ENCODE data around the gene HELQ.

HELQ gene

GRCh38 chr4:83369831-83370639 is 85.6 kb downstream of the HELQ start:
- H3K36me3 ChIP-seq (ENCODE audit: insufficient read depth, low read length) = no peaks in the 10 kb centered on the region
- H3K9ac ChIP-seq (ENCODE audit: low read length) = no peak overlapping the region
- H3K9me3 ChIP-seq (ENCODE audit: low read length) = no peaks in the 10 kb centered on the region
- H3K27ac ChIP-seq (ENCODE audit: low read depth, low read length) = no peak overlapping the region
- H3K27me3 ChIP-seq (ENCODE audit: control insufficient read depth in 1 of 2, insufficient read depth in 2 of 2, low read length in 2 of 2) = no peaks in the 10 kb centered on the region
- H3K4me1 ChIP-seq (ENCODE audit: insufficient read depth, low read length) = no peaks in the 10 kb centered on the region
- H3K4me3 ChIP-seq (ENCODE audit: low read depth in 1 of 2, low read length in 2 of 2) = no peak overlapping the region

GRCh38 chr4:83364312-83364711 is 91.3 kb downstream of the HELQ start:
- Histone ChIP-seq H3K4me3 (ENCODE audit: low read depth in 1 of 2, low read length in 2 of 2) (no peak overlapping the region), H3K27ac (ENCODE audit: low read depth, low read length) (no peak overlapping the region), H3K27me3 (ENCODE audit: control insufficient read depth in 1 of 2, insufficient read depth in 2 of 2, low read length in 2 of 2) (no peaks in the 10 kb centered on the region)

GRCh38 chr4:83362492-83363329 is 92.9 kb downstream of the HELQ start:
- Histone ChIP-seq H3K9ac (ENCODE audit: low read length) (no peak overlapping the region), H3K9me3 (ENCODE audit: low read length) (no peaks in the 10 kb centered on the region), H3K4me1 (ENCODE audit: insufficient read depth, low read length) (no peaks in the 10 kb centered on the region), H3K36me3 (ENCODE audit: insufficient read depth, low read length) (no peaks in the 10 kb centered on the region), H3K4me3 (ENCODE audit: low read depth in 1 of 2, low read length in 2 of 2) (no peak overlapping the region), H3K27me3 (ENCODE audit: control insufficient read depth in 1 of 2, insufficient read depth in 2 of 2, low read length in 2 of 2) (no peaks in the 10 kb centered on the region), H3K27ac (ENCODE audit: low read depth, low read length) (no peak overlapping the region)

More at GRCh38 chr4:83364312-83364711, 91.3 kb downstream of the HELQ start:
- Histone ChIP-seq H3K9ac (ENCODE audit: low read length) (no peak overlapping the region), H3K36me3 (ENCODE audit: insufficient read depth, low read length) (no peaks in the 10 kb centered on the region), H3K4me1 (ENCODE audit: insufficient read depth, low read length) (no peaks in the 10 kb centered on the region), H3K9me3 (ENCODE audit: low read length) (no peaks in the 10 kb centered on the region)

GRCh38 chr4:83361416-83362103 is 94.1 kb downstream of the HELQ start:
- no peaks in the 10 kb centered on the region for H3K27me3 ChIP-seq (ENCODE audit: control insufficient read depth in 1 of 2, insufficient read depth in 2 of 2, low read length in 2 of 2)
- no peaks in the 10 kb centered on the region for H3K9me3 ChIP-seq (ENCODE audit: low read length)
- no peak overlapping the region for H3K27ac ChIP-seq (ENCODE audit: low read depth, low read length)
- no peak overlapping the region for H3K4me3 ChIP-seq (ENCODE audit: low read depth in 1 of 2, low read length in 2 of 2)
- no peaks in the 10 kb centered on the region for H3K36me3 ChIP-seq (ENCODE audit: insufficient read depth, low read length)
- H3K9ac ChIP-seq (ENCODE audit: low read length) = no peak overlapping the region
- H3K4me1 ChIP-seq (ENCODE audit: insufficient read depth, low read length) = no peaks in the 10 kb centered on the region

GRCh38 chr4:83360018-83360417 is 95.6 kb downstream of the HELQ start:
- H3K4me3 ChIP-seq (ENCODE audit: low read depth in 1 of 2, low read length in 2 of 2) = no peak overlapping the region
- no peaks in the 10 kb centered on the region for H3K4me1 ChIP-seq (ENCODE audit: insufficient read depth, low read length)
- no peaks in the 10 kb centered on the region for H3K9me3 ChIP-seq (ENCODE audit: low read length)
- no peaks in the 10 kb centered on the region for H3K27me3 ChIP-seq (ENCODE audit: control insufficient read depth in 1 of 2, insufficient read depth in 2 of 2, low read length in 2 of 2)
- no peaks in the 10 kb centered on the region for H3K36me3 ChIP-seq (ENCODE audit: insufficient read depth, low read length)
- no peak overlapping the region for H3K9ac ChIP-seq (ENCODE audit: low read length)
- H3K27ac ChIP-seq (ENCODE audit: low read depth, low read length) = no peak overlapping the region

- Histone ChIP-seq H3K27ac (ENCODE audit: low read depth, low read length) (no peak overlapping the region), H3K27me3 (ENCODE audit: control insufficient read depth in 1 of 2, insufficient read depth in 2 of 2, low read length in 2 of 2) (no peaks in the 10 kb centered on the region), H3K36me3 (ENCODE audit: insufficient read depth, low read length) (no peaks in the 10 kb centered on the region), H3K4me1 (ENCODE audit: insufficient read depth, low read length) (no peaks in the 10 kb centered on the region), H3K9ac (ENCODE audit: low read length) (no peak overlapping the region), H3K4me3 (ENCODE audit: low read depth in 1 of 2, low read length in 2 of 2) (no peak overlapping the region), H3K9me3 (ENCODE audit: low read length) (no peaks in the 10 kb centered on the region)
These were observed 97.2 kb downstream of the HELQ start for GRCh38 chr4:83358410-83358809.

All from muscle layer of colon (tissue), 2 donors.